ENCODE results near the gene ARHGEF7.

DNA sequence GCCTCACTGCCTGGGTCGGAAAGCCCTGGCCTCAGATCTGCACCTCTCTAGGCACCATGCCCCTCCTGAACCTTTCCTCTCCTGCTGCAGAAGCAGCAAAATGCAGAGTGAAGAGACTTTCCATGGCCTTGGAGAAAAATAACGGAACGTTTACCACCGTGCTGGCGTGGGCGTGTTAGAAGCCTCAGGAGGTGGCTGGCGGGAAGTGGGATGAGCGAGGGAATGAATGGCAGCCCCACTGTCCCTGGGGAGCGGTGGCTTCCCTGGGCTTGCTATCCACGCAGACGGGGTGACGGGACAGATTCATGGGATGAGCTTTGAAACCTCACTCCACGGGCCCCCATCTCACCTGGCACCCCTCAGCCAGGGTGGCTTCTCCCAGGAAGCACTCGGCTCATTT lies 209.6 kb downstream of the ARHGEF7 start:
- TF ChIP-seq CTCF (IDR thresholded peaks at IDR 0.05): no peak
- TF ChIP-seq POLR2A (IDR thresholded peaks at IDR 0.05): no peak

Data from thyroid gland (tissue), 4 donors.